ENCODE results near the gene RAB30. TPM values are rescaled to one million over a fixed set of nuclear protein-coding genes. Genes with fewer than 3 reads are reported as not detected.

Gene RAB30
- polyA plus RNA-seq, 1 donor from 2014 or later: 36.4 TPM

DNA sequence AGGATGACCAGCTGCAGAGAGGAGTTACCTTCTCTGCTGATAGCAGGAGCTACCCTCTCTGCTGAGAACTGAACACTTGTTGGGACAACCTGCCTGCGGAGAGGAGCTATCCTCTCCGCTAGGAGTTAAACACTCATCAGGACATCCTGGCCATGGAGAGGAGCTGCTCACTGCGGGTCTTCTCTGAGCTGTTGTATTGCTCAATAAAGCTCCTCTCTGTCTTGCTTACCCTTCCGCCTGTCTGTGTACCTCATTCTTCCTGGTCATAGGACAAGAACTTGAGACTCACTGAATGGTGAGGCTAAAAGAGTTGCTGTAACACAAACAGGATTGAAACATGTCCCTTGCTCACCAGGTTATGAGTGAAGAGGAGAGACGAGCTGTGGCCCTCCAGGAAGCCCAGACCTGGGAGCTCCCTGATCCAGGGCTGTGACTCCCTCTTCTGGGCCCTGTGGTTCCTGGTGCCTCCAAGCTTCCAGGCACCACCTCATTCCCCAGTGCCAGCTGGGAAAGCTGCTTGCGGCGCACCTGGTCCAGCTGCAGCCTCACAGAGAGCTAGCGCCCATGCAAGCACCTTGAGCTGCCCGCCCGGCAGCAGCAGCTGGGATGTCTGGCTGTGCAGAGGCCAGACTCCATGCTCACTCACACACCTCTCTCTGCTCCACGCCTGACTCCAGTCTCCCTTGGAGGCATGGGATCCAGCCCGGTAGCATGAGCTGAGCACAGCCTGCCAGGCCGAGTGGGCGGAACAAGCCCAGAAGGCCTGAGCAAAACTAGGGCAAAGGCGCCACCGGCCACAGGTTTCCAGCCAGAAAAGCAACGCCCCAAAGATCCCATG is 50.5 kb downstream of the RAB30 start:
- peaks cover 32% of the 10 kb centered on the region for H3K79me2 ChIP-seq (replicated peaks; ENCODE audit: insufficient read depth, low read length)

DNA sequence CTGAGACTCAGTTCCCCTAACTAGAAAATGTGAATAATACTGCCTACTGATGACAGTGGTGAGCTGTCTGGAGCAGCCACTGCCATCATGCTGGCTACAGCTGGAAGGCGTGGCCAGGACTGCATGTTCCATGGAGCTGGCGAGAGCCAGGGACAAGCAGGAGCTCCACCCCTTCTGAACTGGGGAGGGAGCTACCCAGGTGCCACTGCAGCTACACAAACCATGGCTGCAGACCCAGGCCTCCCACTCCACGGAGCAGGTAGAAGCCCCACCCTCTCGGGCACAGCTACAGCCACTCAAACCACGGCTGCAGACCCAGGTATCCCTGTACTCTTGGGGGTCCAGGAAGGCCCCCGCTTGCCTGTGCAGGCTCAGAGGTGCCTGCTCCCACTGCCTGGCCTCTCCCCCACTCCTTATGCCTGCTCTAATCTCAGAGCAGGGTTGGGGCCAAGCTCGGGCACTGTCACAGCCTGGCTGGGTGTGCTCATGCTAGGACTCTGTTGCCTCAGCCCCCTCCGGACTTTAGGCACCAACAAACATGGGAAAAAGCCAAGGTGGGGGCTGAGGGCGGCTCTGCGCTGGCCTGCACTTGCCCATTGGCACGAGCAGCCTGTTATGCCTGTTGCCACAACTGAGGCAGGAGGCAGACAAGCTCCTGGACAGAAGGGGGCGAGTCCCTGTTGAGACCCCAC is 51.7 kb downstream of the RAB30 start:
- Histone ChIP-seq H3K36me3 (ENCODE audit: insufficient read depth, low read length) (no peaks in the 10 kb centered on the region), H3K27me3 (ENCODE audit: insufficient read depth, low read depth, low read length) (no peaks in the 10 kb centered on the region), H3K9ac (ENCODE audit: low read length) (no peak overlapping the region), H3F3A (ENCODE audit: insufficient read depth, low read length, poor library complexity, severe bottlenecking) (no peaks in the 10 kb centered on the region), H3K4me3 (ENCODE audit: low read length) (no peak overlapping the region), H3K27ac (ENCODE audit: low read length) (no peak overlapping the region), H4K20me1 (ENCODE audit: insufficient read depth) (no peaks in the 10 kb centered on the region), H2AFZ (ENCODE audit: low read depth, low read length) (no peak overlapping the region), H3K9me2 (ENCODE audit: insufficient read depth, low read length) (no peaks in the 10 kb centered on the region), H3K9me3 (ENCODE audit: low read length) (no peaks in the 10 kb centered on the region), H3K79me2 (replicated peaks; ENCODE audit: insufficient read depth, low read length) (peaks cover 26% of the 10 kb centered on the region), H3K4me2 (ENCODE audit: low read length) (no peak overlapping the region)
- no peak for TF ChIP-seq SMC3 (conservative IDR thresholded peaks at IDR 0.05; ENCODE audit: poor library complexity)
- TF ChIP-seq, protein P1, sequence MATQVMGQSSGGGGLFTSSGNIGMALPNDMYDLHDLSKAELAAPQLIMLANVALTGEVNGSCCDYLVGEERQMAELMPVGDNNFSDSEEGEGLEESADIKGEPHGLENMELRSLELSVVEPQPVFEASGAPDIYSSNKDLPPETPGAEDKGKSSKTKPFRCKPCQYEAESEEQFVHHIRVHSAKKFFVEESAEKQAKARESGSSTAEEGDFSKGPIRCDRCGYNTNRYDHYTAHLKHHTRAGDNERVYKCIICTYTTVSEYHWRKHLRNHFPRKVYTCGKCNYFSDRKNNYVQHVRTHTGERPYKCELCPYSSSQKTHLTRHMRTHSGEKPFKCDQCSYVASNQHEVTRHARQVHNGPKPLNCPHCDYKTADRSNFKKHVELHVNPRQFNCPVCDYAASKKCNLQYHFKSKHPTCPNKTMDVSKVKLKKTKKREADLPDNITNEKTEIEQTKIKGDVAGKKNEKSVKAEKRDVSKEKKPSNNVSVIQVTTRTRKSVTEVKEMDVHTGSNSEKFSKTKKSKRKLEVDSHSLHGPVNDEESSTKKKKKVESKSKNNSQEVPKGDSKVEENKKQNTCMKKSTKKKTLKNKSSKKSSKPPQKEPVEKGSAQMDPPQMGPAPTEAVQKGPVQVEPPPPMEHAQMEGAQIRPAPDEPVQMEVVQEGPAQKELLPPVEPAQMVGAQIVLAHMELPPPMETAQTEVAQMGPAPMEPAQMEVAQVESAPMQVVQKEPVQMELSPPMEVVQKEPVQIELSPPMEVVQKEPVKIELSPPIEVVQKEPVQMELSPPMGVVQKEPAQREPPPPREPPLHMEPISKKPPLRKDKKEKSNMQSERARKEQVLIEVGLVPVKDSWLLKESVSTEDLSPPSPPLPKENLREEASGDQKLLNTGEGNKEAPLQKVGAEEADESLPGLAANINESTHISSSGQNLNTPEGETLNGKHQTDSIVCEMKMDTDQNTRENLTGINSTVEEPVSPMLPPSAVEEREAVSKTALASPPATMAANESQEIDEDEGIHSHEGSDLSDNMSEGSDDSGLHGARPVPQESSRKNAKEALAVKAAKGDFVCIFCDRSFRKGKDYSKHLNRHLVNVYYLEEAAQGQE (IDR thresholded peaks at IDR 0.05; ENCODE audit: borderline replicate concordance): no peak
- TF ChIP-seq EP300 (conservative IDR thresholded peaks at IDR 0.05; ENCODE audit: poor library complexity, severe bottlenecking): no peak
- TF ChIP-seq EZH2 (IDR thresholded peaks at IDR 0.05; ENCODE audit: borderline replicate concordance, insufficient read depth, low read length, poor library complexity, severe bottlenecking): no peak
- TF ChIP-seq, protein P2, sequence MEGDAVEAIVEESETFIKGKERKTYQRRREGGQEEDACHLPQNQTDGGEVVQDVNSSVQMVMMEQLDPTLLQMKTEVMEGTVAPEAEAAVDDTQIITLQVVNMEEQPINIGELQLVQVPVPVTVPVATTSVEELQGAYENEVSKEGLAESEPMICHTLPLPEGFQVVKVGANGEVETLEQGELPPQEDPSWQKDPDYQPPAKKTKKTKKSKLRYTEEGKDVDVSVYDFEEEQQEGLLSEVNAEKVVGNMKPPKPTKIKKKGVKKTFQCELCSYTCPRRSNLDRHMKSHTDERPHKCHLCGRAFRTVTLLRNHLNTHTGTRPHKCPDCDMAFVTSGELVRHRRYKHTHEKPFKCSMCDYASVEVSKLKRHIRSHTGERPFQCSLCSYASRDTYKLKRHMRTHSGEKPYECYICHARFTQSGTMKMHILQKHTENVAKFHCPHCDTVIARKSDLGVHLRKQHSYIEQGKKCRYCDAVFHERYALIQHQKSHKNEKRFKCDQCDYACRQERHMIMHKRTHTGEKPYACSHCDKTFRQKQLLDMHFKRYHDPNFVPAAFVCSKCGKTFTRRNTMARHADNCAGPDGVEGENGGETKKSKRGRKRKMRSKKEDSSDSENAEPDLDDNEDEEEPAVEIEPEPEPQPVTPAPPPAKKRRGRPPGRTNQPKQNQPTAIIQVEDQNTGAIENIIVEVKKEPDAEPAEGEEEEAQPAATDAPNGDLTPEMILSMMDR (IDR thresholded peaks at IDR 0.05; ENCODE audit: poor library complexity, severe bottlenecking): no peak
- TF ChIP-seq MXI1 (conservative IDR thresholded peaks at IDR 0.05; ENCODE audit: poor library complexity, severe bottlenecking): no peak
- no peak for TF ChIP-seq TAF1 (IDR thresholded peaks at IDR 0.05; ENCODE audit: low read depth)

More for the DNA sequence above, 50.5 kb downstream of the RAB30 start:
- Histone ChIP-seq H2AFZ (ENCODE audit: low read depth, low read length) (no peak overlapping the region), H3K9me2 (ENCODE audit: insufficient read depth, low read length) (no peaks in the 10 kb centered on the region), H3K4me2 (ENCODE audit: low read length) (no peak overlapping the region), H4K20me1 (ENCODE audit: insufficient read depth) (no peaks in the 10 kb centered on the region), H3K27ac (ENCODE audit: low read length) (no peak overlapping the region), H3K9ac (ENCODE audit: low read length) (no peak overlapping the region), H3K36me3 (ENCODE audit: insufficient read depth, low read length) (no peaks in the 10 kb centered on the region), H3F3A (ENCODE audit: insufficient read depth, low read length, poor library complexity, severe bottlenecking) (no peaks in the 10 kb centered on the region), H3K4me3 (ENCODE audit: low read length) (no peak overlapping the region), H3K27me3 (ENCODE audit: insufficient read depth, low read depth, low read length) (no peaks in the 10 kb centered on the region), H3K9me3 (ENCODE audit: low read length) (no peaks in the 10 kb centered on the region)
- no peak for TF ChIP-seq RAD21 (conservative IDR thresholded peaks at IDR 0.05)
- TF ChIP-seq SMC3 (conservative IDR thresholded peaks at IDR 0.05; ENCODE audit: poor library complexity): no peak
- no peak for TF ChIP-seq TAF1 (IDR thresholded peaks at IDR 0.05; ENCODE audit: low read depth)
- TF ChIP-seq, protein P2 (IDR thresholded peaks at IDR 0.05; ENCODE audit: poor library complexity, severe bottlenecking): no peak
- TF ChIP-seq, protein P1 (IDR thresholded peaks at IDR 0.05; ENCODE audit: borderline replicate concordance): no peak
- TF ChIP-seq EP300 (conservative IDR thresholded peaks at IDR 0.05; ENCODE audit: poor library complexity, severe bottlenecking): no peak
- TF ChIP-seq EZH2 (IDR thresholded peaks at IDR 0.05; ENCODE audit: borderline replicate concordance, insufficient read depth, low read length, poor library complexity, severe bottlenecking): no peak
- TF ChIP-seq MXI1 (conservative IDR thresholded peaks at IDR 0.05; ENCODE audit: poor library complexity, severe bottlenecking): no peak
- TF ChIP-seq POLR2AphosphoS5 (IDR thresholded peaks at IDR 0.05): no peak
